ENCODE data around the gene PHKA1.

GRCh38 chrX:72713130-72713529 lies 976 bp downstream of the PHKA1 start:
- TF ChIP-seq CTCF (IDR thresholded peaks at IDR 0.05) (no peak), POLR2A (IDR thresholded peaks at IDR 0.05; ENCODE audit: low read length) (no peak), REST (IDR thresholded peaks at IDR 0.05) (no peak), KDM5A (IDR thresholded peaks at IDR 0.05) (no peak), RNF2 (IDR thresholded peaks at IDR 0.05; ENCODE audit: borderline replicate concordance, low read depth) (no peak)
- TF ChIP-seq, protein P1, sequence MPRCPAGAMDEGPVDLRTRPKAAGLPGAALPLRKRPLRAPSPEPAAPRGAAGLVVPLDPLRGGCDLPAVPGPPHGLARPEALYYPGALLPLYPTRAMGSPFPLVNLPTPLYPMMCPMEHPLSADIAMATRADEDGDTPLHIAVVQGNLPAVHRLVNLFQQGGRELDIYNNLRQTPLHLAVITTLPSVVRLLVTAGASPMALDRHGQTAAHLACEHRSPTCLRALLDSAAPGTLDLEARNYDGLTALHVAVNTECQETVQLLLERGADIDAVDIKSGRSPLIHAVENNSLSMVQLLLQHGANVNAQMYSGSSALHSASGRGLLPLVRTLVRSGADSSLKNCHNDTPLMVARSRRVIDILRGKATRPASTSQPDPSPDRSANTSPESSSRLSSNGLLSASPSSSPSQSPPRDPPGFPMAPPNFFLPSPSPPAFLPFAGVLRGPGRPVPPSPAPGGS (IDR thresholded peaks at IDR 0.05), result no peak
